SHP77 (cell line): ENCODE measurements around the gene VEPH1.

Source experiments
- DNase-seq, 2 experiments: peaks; one replicate each; lab custom pipeline; 2025; lab: John Stamatoyannopoulos, UW

Gene VEPH1

GRCh38 chr3:157301755-157302154 is 201.5 kb downstream of the VEPH1 start:
- no peak for DNase-seq

- DNase-seq, result no peak
These were observed 202.1 kb downstream of the VEPH1 start for GRCh38 chr3:157300981-157301663.

- DNase-seq, result no peak
These were observed 203.1 kb downstream of the VEPH1 start for GRCh38 chr3:157300094-157300493.

- no peak for DNase-seq
These were observed 205.8 kb downstream of the VEPH1 start for GRCh38 chr3:157297328-157297915.

GRCh38 chr3:157294953-157295352 is 208.3 kb downstream of the VEPH1 start:
- no peak for DNase-seq

GRCh38 chr3:157294491-157294890 is 208.7 kb downstream of the VEPH1 start:
- DNase-seq, result no peak

- DNase-seq, result no peak
These were observed 212.4 kb downstream of the VEPH1 start for GRCh38 chr3:157290766-157291165.

GRCh38 chr3:157285966-157286365 is 217.2 kb downstream of the VEPH1 start:
- no peak for DNase-seq

GRCh38 chr3:157285141-157285540 is 218.1 kb downstream of the VEPH1 start:
- no peak for DNase-seq

- DNase-seq, result no peak
These were observed 218.5 kb downstream of the VEPH1 start for GRCh38 chr3:157284688-157285087.

- no peak for DNase-seq
These were observed 220.7 kb downstream of the VEPH1 start for GRCh38 chr3:157282261-157283191.

GRCh38 chr3:157280786-157281185 is 222.4 kb downstream of the VEPH1 start:
- no peak for DNase-seq

- no peak for DNase-seq
These were observed 222.9 kb downstream of the VEPH1 start for GRCh38 chr3:157280354-157280753.

- DNase-seq, result no peak
These were observed 224.0 kb downstream of the VEPH1 start for GRCh38 chr3:157279237-157279636.

GRCh38 chr3:157276801-157277200 is 226.4 kb downstream of the VEPH1 start:
- no peak for DNase-seq

- DNase-seq, result no peak
These were observed 227.4 kb downstream of the VEPH1 start for GRCh38 chr3:157275832-157276231.

GRCh38 chr3:157274644-157275137 is 228.5 kb downstream of the VEPH1 start:
- DNase-seq, result no peak

- DNase-seq, result no peak
These were observed 231.8 kb downstream of the VEPH1 start for GRCh38 chr3:157271283-157271882.

GRCh38 chr3:157268026-157268425 is 235.2 kb downstream of the VEPH1 start:
- DNase-seq, result no peak

GRCh38 chr3:157265931-157266330 is 237.3 kb downstream of the VEPH1 start:
- no peak for DNase-seq

GRCh38 chr3:157263027-157263426 is 240.2 kb downstream of the VEPH1 start:
- DNase-seq, result no peak

- DNase-seq, result no peak
These were observed 242.2 kb downstream of the VEPH1 start for GRCh38 chr3:157261000-157261399.
